Heart left ventricle (tissue), 16 donors: Measurements from ENCODE around the gene SNX30. TPM values are rescaled to one million over a fixed set of nuclear protein-coding genes. Genes with fewer than 3 reads are reported as not detected.

Experiments used
- ATAC-seq, 4 donors: fragments of 200-7000 bp; cut with Tn5 transposase; one replicate each; pipeline ENCODE4 v1.9.1; 2020 to 2022; ENCODE audit warnings: moderate library complexity in 4 of 4, mild to moderate bottlenecking in 3 of 4, moderate number of reproducible peaks in 1 of 4
- DNase-seq, 5 donors: peaks; one replicate each; pipeline ENCODE4 v3.0.0-alpha.2; 2020
- H3K27ac ChIP-seq, 12 donors: fragments of 200-600 bp; sonication (generic) in 4 of 12; one replicate each; pipeline versions ENCODE4 v1.5.0 to v1.8.0; 2016 to 2022; ENCODE audit warnings: mild to moderate bottlenecking in 2 of 12
- H3K27me3 ChIP-seq, 9 donors: fragments of 200-600 bp; sonication (generic) in 2 of 9; one replicate each; pipeline versions ENCODE4 v1.5.1 to v1.8.0; 2016 to 2022; ENCODE audit warnings: mild to moderate bottlenecking in 3 of 9
- H3K36me3 ChIP-seq, 9 donors: fragments of 200-600 bp; sonication (generic) in 2 of 9; one replicate each; pipeline versions ENCODE4 v1.5.0 to v1.8.0; 2018 to 2022; ENCODE audit warnings: mild to moderate bottlenecking in 2 of 9
- H3K4me1 ChIP-seq, 12 donors: fragments of 200-600 bp; sonication (generic) in 4 of 12; one replicate each; pipeline versions ENCODE4 v1.5.0 to v1.8.0; 2016 to 2022; ENCODE audit warnings: mild to moderate bottlenecking in 3 of 12
- H3K4me3 ChIP-seq, 12 donors: fragments of 200-600 bp; sonication (generic) in 4 of 12; one replicate each; pipeline versions ENCODE4 v1.5.0 to v1.8.0; 2017 to 2022; ENCODE audit warnings: mild to moderate bottlenecking in 9 of 12, moderate library complexity in 4 of 12
- H3K9me3 ChIP-seq, 12 donors: fragments of 200-600 bp; sonication (generic) in 4 of 12; one replicate each; pipeline versions ENCODE4 v1.5.0 to v1.8.0; 2016 to 2022; ENCODE audit warnings: mild to moderate bottlenecking in 1 of 12
- POLR2A ChIP-seq, 2 donors: fragments of 450-650 bp; IDR thresholded peaks; one replicate each; pipeline ENCODE4 v1.6.1; 2017; ENCODE audit warnings: antibody characterized with exemption in 2 of 2, mild to moderate bottlenecking in 2 of 2, moderate library complexity in 2 of 2
- WGBS, 4 donors: extraction: QIAGEN DNeasy Blood & Tissue Kit in 2 of 4; methylation state at CpG; one replicate each; pipeline versions ENCODE4 v1.1.5 to v1.1.7; 2013 to 2018; 5-methylcytosine and 5-hydroxymethylcytosine counted together
- intact Hi-C, 10 donors: fragments of 100-400 bp; cut with DNase I; formaldehyde crosslinking; loops; one replicate each; pipeline versions ENCODE4 v1.11.1 to v1.14.2; 2022
- polyA plus RNA-seq, 2 donors: library from polyadenylated mRNA; stranded (reverse); fragments of 200-250 nt; gene quantifications; one replicate each; pipeline ENCODE4 v1.2.3, GENCODE V29; 2013
- total RNA-seq, 9 donors: library from RNA; depleted of rRNA in 2 of 9; stranded (reverse); fragments of >200 nt in 2 of 9; fragmentation: NEBNext Ultra II Directional in 3 of 9; extraction: Animal tissue kit (Norgen Biotek cat#: 25700) in 3 of 9; gene quantifications; one replicate each; pipeline versions ENCODE4 v1.1.0 to v1.2.4, GENCODE V29; 2016 to 2023
- TF ChIP-seq, protein P1 (sequence below), 12 donors: fragments of 200-600 bp; sonication (generic) in 4 of 12; IDR thresholded peaks; one replicate each; pipeline versions ENCODE4 v1.5.0 to v1.8.0; 2018 to 2022; ENCODE audit warnings: antibody characterized with exemption in 12 of 12, mild to moderate bottlenecking in 5 of 12
- donor health status: ischemic (EF 13 %, LVEDD 7.1; RV severe dilation, severe dysfunction).
- donor health status: healthy with polysubstance abuse.
- donor health status: DM: no; HTN: yes; CAD: no.
- donor health status: DM: no; HTN: no; CAD: no.
- donor health status: ischemic (EF 25% LVEDD 6.9; RV normal size, moderate dysfunction).
- donor health status: ischemic (EF 25% LVEDD 5.7; RV mildly dilated, moderate dysfunction).
- donor health status: healthy.
- donor health status: DM: yes; HTN: yes; CAD: no.
- donor health status: ischemic (EF 35%, LVEDD 5.7; RV mildly dilated, moderate dysfunction).
- donor health status: nonischemic (EF 11% LVEDD 7.7; RV severe dilation, severe dysfunction).
- donor health status: DM: yes; HTN: yes; CAD: no.
- donor health status: PGD.
- donor health status: ischemic (EF 29% LVEDD 5.4; RV normal size, mild dysfunction).
- donor health status: nonischemic (EF 23%, LVEDD 6.1; RV moderate dilation, normal function).

The SNX30 gene
- total and polyA plus RNA-seq, 11 donors: 0.95 to 10.3 (median 3.8) TPM

DNA sequence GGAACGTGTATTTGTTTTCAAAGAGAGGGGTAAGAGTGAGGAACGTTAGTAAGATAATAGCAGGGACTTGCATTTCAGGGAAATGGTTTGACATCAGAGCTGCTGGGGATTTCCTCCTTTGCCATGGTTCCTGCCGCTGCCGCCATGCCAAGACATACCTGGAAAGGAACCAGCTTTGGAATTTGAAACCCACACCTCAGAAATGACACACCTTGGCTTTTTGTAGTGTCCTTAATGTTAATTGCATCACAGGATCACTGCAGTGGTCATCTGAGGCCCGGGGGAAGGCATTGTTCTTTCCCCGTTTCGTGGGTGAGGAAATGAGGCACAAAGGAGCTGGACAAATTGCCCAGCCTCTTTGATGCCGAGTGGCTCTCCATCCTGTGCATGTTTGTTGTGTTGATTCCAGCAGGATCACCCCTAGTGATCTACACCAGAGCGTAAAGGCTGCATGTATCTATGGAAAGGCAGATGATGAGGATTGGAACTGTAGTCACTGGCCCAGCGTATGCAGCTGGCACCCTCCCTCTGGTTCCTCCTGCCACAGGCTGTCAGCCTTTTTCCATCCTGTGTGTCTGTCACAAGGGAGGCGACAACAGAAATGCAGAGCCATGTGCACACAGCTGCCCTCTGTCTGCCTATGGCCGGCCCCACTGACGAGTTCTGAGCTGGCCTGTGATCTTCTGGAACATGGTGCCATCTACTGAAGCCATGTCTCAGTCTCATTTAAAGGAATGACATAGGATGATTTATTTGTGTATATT lies 102.4 kb downstream of the SNX30 start:
- Histone ChIP-seq H3K27me3 (no peaks in the 10 kb centered on the region), H3K9me3 (no peaks in the 10 kb centered on the region), H3K36me3 (peaks cover 0 to 26% (median 12%) of the 10 kb centered on the region in 9 donors), H3K4me3 (no peak overlapping the region), H3K4me1 (peaks cover 0 to 38% (median 0%) of the 10 kb centered on the region in 12 donors), H3K27ac (no peak overlapping the region)
- intact Hi-C loops: no loop called here
- TF ChIP-seq, protein P1, sequence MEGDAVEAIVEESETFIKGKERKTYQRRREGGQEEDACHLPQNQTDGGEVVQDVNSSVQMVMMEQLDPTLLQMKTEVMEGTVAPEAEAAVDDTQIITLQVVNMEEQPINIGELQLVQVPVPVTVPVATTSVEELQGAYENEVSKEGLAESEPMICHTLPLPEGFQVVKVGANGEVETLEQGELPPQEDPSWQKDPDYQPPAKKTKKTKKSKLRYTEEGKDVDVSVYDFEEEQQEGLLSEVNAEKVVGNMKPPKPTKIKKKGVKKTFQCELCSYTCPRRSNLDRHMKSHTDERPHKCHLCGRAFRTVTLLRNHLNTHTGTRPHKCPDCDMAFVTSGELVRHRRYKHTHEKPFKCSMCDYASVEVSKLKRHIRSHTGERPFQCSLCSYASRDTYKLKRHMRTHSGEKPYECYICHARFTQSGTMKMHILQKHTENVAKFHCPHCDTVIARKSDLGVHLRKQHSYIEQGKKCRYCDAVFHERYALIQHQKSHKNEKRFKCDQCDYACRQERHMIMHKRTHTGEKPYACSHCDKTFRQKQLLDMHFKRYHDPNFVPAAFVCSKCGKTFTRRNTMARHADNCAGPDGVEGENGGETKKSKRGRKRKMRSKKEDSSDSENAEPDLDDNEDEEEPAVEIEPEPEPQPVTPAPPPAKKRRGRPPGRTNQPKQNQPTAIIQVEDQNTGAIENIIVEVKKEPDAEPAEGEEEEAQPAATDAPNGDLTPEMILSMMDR (IDR thresholded peaks at IDR 0.05): no peak
- no peak for TF ChIP-seq POLR2A (IDR thresholded peaks at IDR 0.05)
- 63 to 74% (median 71%) methylated on average over 12 to 13 of the region's 13 CpGs for WGBS, 4 donors
- no peak for DNase-seq
- ATAC-seq: peak in 2 of 4 donors; percentile 18 to 23

DNA sequence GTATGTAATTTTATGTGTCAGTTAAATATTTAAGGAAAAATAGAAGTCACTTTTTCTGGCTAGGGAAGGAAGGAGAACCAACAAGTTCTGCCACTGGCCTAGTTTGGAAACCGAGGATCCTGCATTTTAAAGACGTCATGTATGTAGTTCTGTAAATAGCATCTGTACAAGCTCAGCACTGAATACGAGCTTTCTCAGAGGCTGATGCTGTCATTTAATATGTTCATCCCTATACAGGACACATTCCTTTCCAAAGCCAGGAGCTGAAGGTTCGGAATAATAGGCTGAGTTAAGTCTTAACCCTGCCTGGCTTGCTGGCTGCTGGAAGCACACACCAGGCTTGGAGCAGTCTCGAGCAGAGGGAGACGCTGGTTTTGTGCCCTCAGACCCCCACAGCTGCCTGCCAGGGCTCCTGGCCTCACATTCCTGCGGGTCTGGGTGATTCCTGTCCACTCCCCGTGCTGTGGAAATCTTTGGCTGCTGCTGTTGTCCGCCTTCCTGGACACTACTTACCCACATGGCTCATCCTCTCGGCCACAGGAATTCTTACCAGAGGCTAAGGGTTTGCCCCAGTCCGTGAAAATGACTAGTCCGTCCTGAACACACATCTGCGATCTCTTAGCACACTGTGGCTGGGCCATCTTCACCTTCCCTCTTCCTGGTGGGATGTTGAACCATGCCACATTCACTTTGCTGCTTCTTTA lies 103.5 kb downstream of the SNX30 start:
- Histone ChIP-seq H3K27me3 (no peaks in the 10 kb centered on the region), H3K36me3 (peaks cover 0 to 26% (median 12%) of the 10 kb centered on the region in 9 donors), H3K4me1 (peaks cover 0 to 36% (median 0%) of the 10 kb centered on the region in 12 donors), H3K9me3 (no peaks in the 10 kb centered on the region), H3K27ac (no peak overlapping the region), H3K4me3 (no peak overlapping the region)
- ATAC-seq: no peak
- intact Hi-C loops: no loop called here
- 83 to 87% (median 84%) methylated on average over 13 of the region's 13 CpGs for WGBS, 4 donors
- TF ChIP-seq POLR2A (IDR thresholded peaks at IDR 0.05): no peak
- TF ChIP-seq, protein P1 (IDR thresholded peaks at IDR 0.05): no peak
- DNase-seq: no peak

DNA sequence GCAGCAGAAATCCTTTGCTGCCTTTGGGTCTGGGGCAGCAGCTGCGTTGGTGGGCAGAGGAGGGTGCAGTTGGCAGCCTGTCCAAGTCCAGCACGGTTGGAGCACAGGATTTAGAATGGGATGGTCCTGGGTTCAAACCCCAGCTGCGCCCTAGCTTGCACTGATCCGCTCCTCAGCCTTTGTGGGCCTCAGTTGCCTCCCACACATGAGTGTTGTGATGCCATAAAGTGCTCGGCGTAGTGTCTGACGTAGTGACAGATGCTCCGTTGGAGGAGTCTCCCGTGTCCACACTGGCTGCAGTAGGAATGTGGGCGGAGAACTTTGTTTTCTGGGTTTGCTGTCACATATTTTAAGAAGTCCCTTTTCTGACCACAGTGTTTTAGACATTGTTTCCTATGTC lies 104.1 kb downstream of the SNX30 start:
- ATAC-seq: no peak
- Histone ChIP-seq H3K27ac (no peak overlapping the region), H3K4me3 (no peak overlapping the region), H3K9me3 (no peaks in the 10 kb centered on the region), H3K36me3 (peaks cover 0 to 26% (median 12%) of the 10 kb centered on the region in 9 donors), H3K27me3 (no peaks in the 10 kb centered on the region), H3K4me1 (peaks cover 0 to 36% (median 0%) of the 10 kb centered on the region in 12 donors)
- WGBS, 4 donors: 81 to 94% (median 92%) methylated on average over 8 to 10 of the region's 10 CpGs
- TF ChIP-seq, protein P1 (IDR thresholded peaks at IDR 0.05): no peak
- TF ChIP-seq POLR2A (IDR thresholded peaks at IDR 0.05): no peak
- no peak for DNase-seq
- intact Hi-C loops: no loop called here

DNA sequence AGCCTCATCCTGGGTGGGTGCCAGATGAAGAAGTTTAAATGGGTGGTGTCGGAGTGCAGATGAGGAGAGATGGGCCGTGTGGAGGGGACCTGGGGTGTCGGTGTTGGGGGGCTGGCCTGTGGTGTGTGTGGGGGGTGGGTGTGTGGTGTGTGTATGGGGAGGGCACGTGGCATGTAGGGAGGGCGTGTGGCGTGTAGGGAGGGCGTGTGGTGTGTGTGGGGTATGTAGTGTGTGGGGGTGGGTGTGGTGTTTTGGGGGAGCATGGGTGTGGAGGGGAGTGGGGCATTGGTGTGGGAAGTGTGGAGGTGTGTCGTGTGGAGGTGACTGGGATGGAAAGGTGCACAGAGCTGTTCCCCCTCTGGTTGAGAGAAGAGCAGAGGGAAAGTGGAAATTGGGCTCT lies 105.6 kb downstream of the SNX30 start:
- peaks cover 0 to 50% (median 2%) of the 10 kb centered on the region in 12 donors for H3K4me1 ChIP-seq
- H3K9me3 ChIP-seq: no peaks in the 10 kb centered on the region
- WGBS, 4 donors: 95 to 98% (median 96%) methylated on average over 8 of the region's 8 CpGs
- TF ChIP-seq, protein P1 (IDR thresholded peaks at IDR 0.05): no peak
- TF ChIP-seq POLR2A (IDR thresholded peaks at IDR 0.05): no peak
- H3K36me3 ChIP-seq: peaks cover 0 to 20% (median 7%) of the 10 kb centered on the region in 9 donors
- H3K27me3 ChIP-seq: no peaks in the 10 kb centered on the region
- peak in 1 of 4 donors; percentile 14 for ATAC-seq
- intact Hi-C loops: no loop called here
- H3K4me3 ChIP-seq: no peak overlapping the region
- no peak overlapping the region for H3K27ac ChIP-seq
- no peak for DNase-seq
